ENCODE results near the gene KLHL42.
A peak's percentile ranks its signal among the peaks of the same experiment; 100 is the strongest.
"Not testable (repeated sequence)": the region's sequence is repeated elsewhere in the genome, so short reads cannot be mapped to it uniquely, and the experiment has no call there.

KLHL42 gene

GRCh38 chr12:27818401-27818918 is 38.4 kb downstream of the KLHL42 start:
- peak; percentile 12 for DNase-seq

- no peak for DNase-seq
These were observed 40.5 kb downstream of the KLHL42 start for GRCh38 chr12:27820564-27820963.

GRCh38 chr12:27821259-27821973 is 41.4 kb downstream of the KLHL42 start:
- peak; percentile 89 for DNase-seq

- DNase-seq = peak; percentile 18
These were observed 42.2 kb downstream of the KLHL42 start for GRCh38 chr12:27822076-27822712.

GRCh38 chr12:27823038-27823437 is 43.0 kb downstream of the KLHL42 start:
- no peak for DNase-seq

- DNase-seq = no peak
These were observed 44.3 kb downstream of the KLHL42 start for GRCh38 chr12:27824126-27824842.

GRCh38 chr12:27826076-27826475 is 46.0 kb downstream of the KLHL42 start:
- no peak for DNase-seq

GRCh38 chr12:27828196-27828595 is 48.2 kb downstream of the KLHL42 start:
- no peak for DNase-seq

GRCh38 chr12:27838543-27839185 is 58.6 kb downstream of the KLHL42 start:
- no peak for DNase-seq

- peak; percentile 49 for DNase-seq
These were observed 60.4 kb downstream of the KLHL42 start for GRCh38 chr12:27840229-27840999.

- DNase-seq = no peak
These were observed 61.4 kb downstream of the KLHL42 start for GRCh38 chr12:27841392-27841882.

GRCh38 chr12:27843714-27844245 is 63.7 kb downstream of the KLHL42 start:
- DNase-seq = peak; percentile 57

GRCh38 chr12:27844366-27845090 is 64.5 kb downstream of the KLHL42 start:
- DNase-seq = no peak

GRCh38 chr12:27845187-27845586 is 65.2 kb downstream of the KLHL42 start:
- no peak for DNase-seq

GRCh38 chr12:27845706-27846105 is 65.7 kb downstream of the KLHL42 start:
- DNase-seq = not testable (repeated sequence)

- DNase-seq = not testable (repeated sequence)
These were observed 67.3 kb downstream of the KLHL42 start for GRCh38 chr12:27847293-27847692.

GRCh38 chr12:27851311-27851710 is 71.3 kb downstream of the KLHL42 start:
- DNase-seq = no peak

- DNase-seq = no peak
These were observed 72.1 kb downstream of the KLHL42 start for GRCh38 chr12:27852117-27852516.

All from hematopoietic multipotent progenitor cell treated with erythropoietin and hydrocortisone succinate and interleukin-3 and kit ligand, for 6 days (in vitro differentiated cells).